Psoas muscle (tissue), 8 donors: ENCODE results near the gene RPL22. TPM values are rescaled to one million over a fixed set of nuclear protein-coding genes. Genes with fewer than 3 reads are reported as not detected.
A peak's percentile ranks its signal among the peaks of the same experiment; 100 is the strongest.

Experiments
- ATAC-seq, 4 donors: fragments of 200-7000 bp; cut with Tn5 transposase; one replicate each; pipeline ENCODE4 v1.9.1; 2020; ENCODE audit warnings: moderate library complexity in 3 of 4, mild to moderate bottlenecking in 2 of 4
- DNase-seq, 2 donors: peaks; one replicate each; pipeline ENCODE4 v3.0.0-alpha.2; 2020
- H3K27ac ChIP-seq: fragments of 200-600 bp; one replicate; pipeline ENCODE4 v1.8.0; 2022
- H3K27me3 ChIP-seq, 3 donors: fragments of 200-600 bp in 1 of 3; one replicate each; pipeline versions ENCODE4 v1.6.1 to v1.8.0; 2013 to 2022; ENCODE audit warnings: low read length in 2 of 3, mild to moderate bottlenecking in 2 of 3, moderate library complexity in 1 of 3; ENCODE audit not compliant: insufficient read depth in 3 of 3
- H3K36me3 ChIP-seq, 2 donors: fragments of 200-600 bp in 1 of 2; one replicate each; pipeline versions ENCODE4 v1.6.1 to v1.8.0; 2013 to 2022; ENCODE audit warnings: low read depth in 1 of 2, mild to moderate bottlenecking in 1 of 2, moderate library complexity in 1 of 2; ENCODE audit not compliant: insufficient read depth in 1 of 2
- H3K4me1 ChIP-seq: fragments of 200-600 bp; one replicate; pipeline ENCODE4 v1.8.0; 2022
- H3K4me3 ChIP-seq: fragments of 200-600 bp; one replicate; pipeline ENCODE4 v1.8.0; 2022; ENCODE audit warnings: mild to moderate bottlenecking
- H3K9me3 ChIP-seq: fragments of 200-600 bp; one replicate; pipeline ENCODE4 v1.8.0; 2022
- CTCF ChIP-seq: fragments of 200-600 bp; IDR thresholded peaks from one replicate; pipeline ENCODE4 v1.8.0; 2022; ENCODE audit warnings: antibody characterized with exemption
- WGBS, 3 donors: extraction: QIAGEN DNeasy Blood & Tissue Kit; methylation state at CpG; one replicate each; pipeline versions ENCODE4 v1.1.6 to v1.1.7; 2013; 5-methylcytosine and 5-hydroxymethylcytosine counted together
- intact Hi-C, 2 donors: fragments of 100-400 bp; cut with DNase I; formaldehyde crosslinking; loops; one replicate each; pipeline versions ENCODE4 v1.11.0 to v1.14.2; 2022
- polyA plus RNA-seq, 3 donors: library from polyadenylated mRNA; stranded (reverse); fragments of 200-250 nt; gene quantifications; one replicate each; pipeline ENCODE4 v1.2.3, GENCODE V29; 2013
- total RNA-seq, 4 donors: library from RNA; stranded (reverse); fragmentation: NEBNext Ultra II Directional in 2 of 4; extraction: Animal tissue kit (Norgen Biotek cat#: 25700) in 2 of 4; gene quantifications; one replicate each; pipeline versions ENCODE4 v1.2.1 to v1.2.4, GENCODE V29; 2021 to 2023
- donor health status: healthy with polysubstance abuse.
- donor health status: DM: no; HTN: no; CAD: no; lungs with moderate emphysema.
- donor health status: Bipolar disorder and iron deficiency.
- donor health status: healthy.
- donor health status: DM: yes; HTN: yes; CAD: no.
- donor health status: DM: no; HTN: no; CAD: no.
- donor health status: DM: no; HTN: no; CAD: no.
- donor health status: DM: yes; HTN: yes; CAD: no.

Gene RPL22
- total and polyA plus RNA-seq, 7 donors = 285 to 417 (median 313) TPM

- whole genome bisulfite sequencing, 3 donors = 2 to 4% (median 3%) methylated on average over 38 to 49 of the region's 49 CpGs
- DNase-seq (peak in 1 of 2 donors; percentile 57), ATAC-seq (no peak)
- Histone ChIP-seq H3K4me1 (peaks cover 5% of the 10 kb centered on the region), H3K9me3 (no peaks in the 10 kb centered on the region), H3K4me3 (no peak overlapping the region), H3K27me3 (peaks cover 0 to 90% (median 27%) of the 10 kb centered on the region in 3 donors), H3K36me3 (no peaks in the 10 kb centered on the region), H3K27ac (no peak overlapping the region)
- intact Hi-C loops = loop anchor here (2.0 to 5.0 kb wide), 4 partner anchors 97 to 193 kb away; no protein-coding TSS in a partner anchor
- TF ChIP-seq CTCF = no peak
Observed at GRCh38 chr1:6245869-6246496, 46.6 kb upstream of the RPL22 start.

- H3K4me1 ChIP-seq = peaks cover 5% of the 10 kb centered on the region
- DNase-seq (peak; percentile 82 to 89), ATAC-seq (peak; percentile 86 to 90 (median 87))
- H3K27ac ChIP-seq = no peak overlapping the region
- intact Hi-C loops = loop anchor here (2.0 to 5.0 kb wide), 2 partner anchors 162 to 192 kb away; no protein-coding TSS in a partner anchor
- WGBS, 3 donors = 1 to 2% (median 1%) methylated on average over 58 to 79 of the region's 79 CpGs
- TF ChIP-seq CTCF = peak; percentile 80
- no peaks in the 10 kb centered on the region for H3K9me3 ChIP-seq
- no peak overlapping the region for H3K4me3 ChIP-seq
- no peaks in the 10 kb centered on the region for H3K36me3 ChIP-seq
- H3K27me3 ChIP-seq = peaks cover 0 to 90% (median 26%) of the 10 kb centered on the region in 3 donors
Observed at GRCh38 chr1:6245086-6245868, 45.9 kb upstream of the RPL22 start.

- H3K27ac ChIP-seq = no peak overlapping the region
- H3K9me3 ChIP-seq = no peaks in the 10 kb centered on the region
- WGBS, 3 donors = 2% methylated on average over 21 to 24 of the region's 24 CpGs
- TF ChIP-seq CTCF = no peak
- H3K27me3 ChIP-seq = peaks cover 0 to 90% (median 24%) of the 10 kb centered on the region in 3 donors
- ATAC-seq = no peak
- DNase-seq = peak in 1 of 2 donors; percentile 40
- intact Hi-C loops = loop anchor here (2.0 to 5.0 kb wide), 4 partner anchors 37 to 192 kb away; partner anchors contain the start of gene RNF207 (in 1 of the 2)
- no peaks in the 10 kb centered on the region for H3K36me3 ChIP-seq
- H3K4me1 ChIP-seq = peaks cover 5% of the 10 kb centered on the region
- no peak overlapping the region for H3K4me3 ChIP-seq
Observed at GRCh38 chr1:6244401-6245049, 45.1 kb upstream of the RPL22 start.

- Histone ChIP-seq H3K27me3 (peaks cover 0 to 89% (median 24%) of the 10 kb centered on the region in 3 donors), H3K27ac (no peak within 1 kb of the TSS), H3K4me3 (no peak within 1 kb of the TSS), H3K4me1 (peaks cover 5% of the 10 kb centered on the region), H3K9me3 (no peaks in the 10 kb centered on the region), H3K36me3 (no peaks in the 10 kb centered on the region)
- DNase-seq (peak in 1 of 2 donors; percentile 42), ATAC-seq (no peak)
- 2 to 5% (median 4%) methylated on average over 14 to 16 of the region's 16 CpGs for WGBS, 3 donors
- intact Hi-C loops = loop anchor here (2.0 to 5.0 kb wide), 3 partner anchors 37 to 192 kb away; partner anchors contain the start of gene RNF207 (in 1 of the 2)
- no peak for TF ChIP-seq CTCF
Observed at GRCh38 chr1:6243993-6244392, 44.6 kb upstream of the RPL22 start, which contains the start of gene HES3. HES3 (plus strand) TSS chr1:6244179; CDS start chr1:6244366, 187 bp downstream.
